GM18508 (cell line): ENCODE measurements around the gene CELF5.
"Not testable (repeated sequence)": the region's sequence is repeated elsewhere in the genome, so short reads cannot be mapped to it uniquely, and the experiment has no call there.

Experiments used
- ATAC-seq: cut with Tn5 transposase; IDR thresholded peaks from one replicate; pipeline ENCODE4 v1.9.1; 2021; ENCODE audit warnings: moderate number of reproducible peaks; ENCODE audit not compliant: insufficient read depth, unreplicated experiment

The CELF5 gene

DNA sequence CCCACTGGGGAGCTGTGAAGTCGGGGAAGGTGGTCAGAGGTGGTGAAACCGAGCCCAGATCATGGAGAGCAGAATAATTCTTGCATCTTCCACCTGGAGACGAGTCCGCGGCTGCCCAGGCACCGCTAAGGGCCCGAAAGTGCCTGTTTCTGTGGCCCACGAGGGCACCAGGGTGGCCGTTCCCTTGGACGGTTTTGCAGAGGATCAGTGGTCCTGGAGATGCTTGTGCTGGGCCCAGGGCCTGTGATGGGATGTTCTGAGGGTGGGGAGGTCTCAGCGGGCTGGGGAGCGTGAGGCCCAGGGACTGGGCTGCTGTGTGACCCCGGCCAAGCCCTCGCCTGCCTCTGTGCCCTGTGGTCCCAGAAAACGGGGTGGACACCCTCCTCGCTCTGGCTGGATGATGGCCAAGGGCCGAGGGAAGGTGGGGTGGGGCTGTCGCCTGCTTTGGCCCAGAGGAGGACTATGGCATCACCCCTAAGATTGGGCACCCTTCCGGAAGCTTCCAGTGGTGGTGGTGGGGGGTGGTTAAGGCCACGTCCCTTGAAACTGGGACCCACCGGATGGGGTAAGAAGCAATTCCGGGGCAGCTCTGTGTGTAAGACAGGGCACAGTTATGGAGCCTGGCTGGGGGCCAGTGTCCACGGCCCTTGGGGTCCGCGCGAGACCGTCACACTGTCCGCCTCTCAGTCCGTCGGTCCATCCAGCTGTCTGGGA lies 90.7 kb downstream of the CELF5 start:
- no peak for ATAC-seq

DNA sequence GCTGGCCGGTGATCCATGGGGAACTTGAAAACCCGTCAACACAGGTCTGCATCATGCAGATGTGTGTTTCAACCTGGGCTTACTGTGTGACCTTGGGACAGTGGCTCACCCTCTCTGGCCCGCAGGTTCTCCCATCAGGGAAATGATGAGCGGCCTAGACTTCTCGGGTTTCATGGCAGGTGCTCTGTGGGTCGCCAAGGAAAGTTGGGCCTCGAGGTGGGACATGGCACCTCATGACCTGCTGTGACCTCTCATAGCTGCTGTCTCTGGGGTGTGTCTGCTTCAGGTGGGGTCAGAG lies 91.2 kb downstream of the CELF5 start:
- no peak for ATAC-seq

DNA sequence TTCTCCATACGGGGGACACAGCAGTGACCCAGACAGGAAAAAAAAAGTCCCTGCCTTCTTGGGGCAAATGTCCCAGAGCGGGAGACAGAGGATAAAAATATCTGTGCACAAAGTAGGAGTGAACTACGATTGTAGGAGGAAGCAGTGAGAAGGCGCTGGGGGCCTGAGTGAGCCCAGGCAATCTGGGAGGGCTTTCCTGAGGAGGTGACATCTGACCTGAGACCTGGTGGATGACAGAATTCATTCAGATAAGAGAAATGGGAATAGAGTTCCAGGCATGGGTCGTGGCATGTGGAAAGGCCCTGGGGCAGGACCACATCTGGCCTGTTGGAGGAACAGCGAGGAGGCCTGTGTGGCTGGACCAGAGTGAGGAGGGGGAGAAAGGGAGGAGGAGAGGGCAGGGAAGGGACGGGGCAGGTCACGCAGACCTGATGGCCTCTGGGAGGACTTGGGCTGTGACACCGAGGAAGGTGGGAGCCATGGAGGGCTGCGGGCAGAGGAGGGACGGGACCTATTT lies 91.7 kb downstream of the CELF5 start:
- ATAC-seq: no peak

DNA sequence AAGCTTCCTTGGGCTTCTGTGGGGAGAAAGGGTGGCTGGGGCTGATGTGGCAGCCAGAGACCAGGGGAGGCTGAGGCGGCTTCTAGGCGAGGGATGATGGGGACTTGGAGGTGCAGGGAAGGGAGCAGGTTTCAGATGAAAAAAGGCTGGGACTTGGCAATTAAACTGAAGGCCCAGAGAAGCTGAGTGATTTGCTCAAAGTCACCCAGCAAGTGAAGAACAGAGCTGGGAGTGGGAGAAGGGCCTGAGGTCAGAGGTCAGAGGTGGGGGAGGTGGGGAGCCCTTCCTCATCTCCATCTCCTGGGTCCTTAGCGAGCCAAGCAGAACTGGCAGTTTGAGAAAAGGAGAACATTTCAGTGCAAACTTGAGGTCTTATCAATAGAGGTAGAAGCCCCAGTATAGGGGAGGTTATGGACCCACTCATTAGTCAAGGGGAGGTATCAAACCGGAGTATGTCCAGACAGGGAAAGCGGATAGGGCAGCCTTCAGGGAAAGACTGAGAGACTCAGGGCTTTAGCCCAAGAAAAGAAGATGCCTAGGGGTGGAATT lies 92.3 kb downstream of the CELF5 start:
- no peak for ATAC-seq

DNA sequence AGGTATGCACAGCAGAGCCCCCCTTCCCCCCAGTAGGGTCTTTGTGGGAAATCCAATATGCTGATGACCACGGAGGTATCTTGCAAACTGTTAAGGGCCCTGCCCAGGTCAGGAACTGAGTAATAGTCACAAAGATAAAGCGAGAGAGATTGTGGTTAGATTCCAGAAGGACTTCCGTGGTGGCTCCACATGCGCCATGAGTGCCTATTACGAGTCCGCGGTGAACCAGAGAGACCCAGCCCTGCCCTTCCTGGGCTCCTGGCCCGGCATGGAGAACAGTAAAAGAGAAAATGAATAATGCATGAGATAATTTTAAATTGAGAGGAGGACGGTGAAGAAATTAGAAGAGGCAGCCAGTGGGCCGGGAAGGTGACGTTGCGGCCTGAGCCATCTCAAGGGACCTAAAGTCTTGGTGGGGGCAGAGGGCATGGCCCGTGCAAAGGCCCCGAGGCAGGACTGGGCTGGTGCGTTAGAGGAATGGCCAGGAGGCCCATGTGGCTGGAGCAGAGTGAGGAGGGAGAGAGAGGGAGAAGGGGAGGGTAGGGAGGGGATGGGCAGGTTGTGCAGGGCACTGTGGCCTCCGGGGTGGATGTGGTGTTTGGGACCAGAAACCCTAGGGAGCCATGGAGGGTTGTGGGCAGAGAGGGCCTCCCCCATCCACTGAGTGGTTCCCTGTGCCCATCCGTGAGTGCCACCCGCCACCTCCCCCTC lies 95.3 kb downstream of the CELF5 start:
- no peak for ATAC-seq

DNA sequence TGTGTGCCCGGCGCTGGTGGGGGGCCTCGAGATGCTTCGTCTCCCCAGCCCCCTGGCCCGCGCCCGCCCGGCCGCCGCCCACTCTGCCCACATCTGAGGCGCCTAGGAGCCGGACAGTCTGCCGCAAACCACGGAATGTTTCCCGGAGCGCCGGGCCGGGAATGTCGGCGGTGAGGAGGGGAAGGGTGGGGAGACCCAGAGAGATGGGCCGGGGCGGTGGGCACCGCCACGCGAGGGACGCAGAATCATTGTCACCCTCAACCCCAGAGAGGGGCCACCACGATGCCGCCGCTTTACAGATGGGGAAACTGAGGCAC lies 95.9 kb downstream of the CELF5 start:
- no peak for ATAC-seq

DNA sequence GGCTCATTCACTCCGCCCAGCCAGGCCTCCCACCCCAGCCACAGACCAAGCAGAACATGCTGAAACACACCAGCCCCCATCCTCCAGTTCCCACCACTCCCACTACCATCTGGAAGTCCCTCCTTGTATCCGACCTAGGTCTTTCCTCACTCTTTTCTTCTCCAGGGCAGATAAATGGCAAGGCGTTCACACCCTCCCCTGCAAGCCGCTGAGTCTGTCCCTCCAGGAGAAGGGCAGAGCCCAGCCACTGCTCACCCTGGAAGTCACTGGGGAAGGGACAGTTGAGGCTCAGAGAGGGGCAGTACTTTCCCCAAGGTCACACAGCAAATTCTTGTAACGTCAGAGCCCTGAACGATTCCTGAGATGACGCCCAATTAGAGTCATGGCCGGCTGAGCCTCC lies 96.4 kb downstream of the CELF5 start:
- ATAC-seq: no peak

DNA sequence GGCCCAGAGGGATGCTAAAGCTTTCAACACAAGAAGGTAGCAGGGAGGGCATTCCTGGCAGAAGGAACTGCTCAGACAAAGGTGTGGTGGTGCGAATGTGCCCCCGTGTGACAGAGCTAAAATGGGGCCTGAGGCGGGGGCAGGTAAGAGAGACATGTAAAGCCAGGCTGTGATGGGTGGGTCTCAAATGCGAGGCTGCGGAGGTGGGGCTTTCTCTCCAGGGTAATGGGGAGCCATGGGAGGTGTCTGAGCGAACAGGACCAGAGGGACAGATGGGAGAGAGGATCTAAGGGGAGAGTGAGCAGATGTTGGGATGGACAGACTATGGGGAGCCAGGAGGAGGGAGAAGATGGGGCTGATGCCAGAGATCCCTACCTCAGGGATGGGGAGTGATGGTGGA lies 97.2 kb downstream of the CELF5 start:
- ATAC-seq: no peak

DNA sequence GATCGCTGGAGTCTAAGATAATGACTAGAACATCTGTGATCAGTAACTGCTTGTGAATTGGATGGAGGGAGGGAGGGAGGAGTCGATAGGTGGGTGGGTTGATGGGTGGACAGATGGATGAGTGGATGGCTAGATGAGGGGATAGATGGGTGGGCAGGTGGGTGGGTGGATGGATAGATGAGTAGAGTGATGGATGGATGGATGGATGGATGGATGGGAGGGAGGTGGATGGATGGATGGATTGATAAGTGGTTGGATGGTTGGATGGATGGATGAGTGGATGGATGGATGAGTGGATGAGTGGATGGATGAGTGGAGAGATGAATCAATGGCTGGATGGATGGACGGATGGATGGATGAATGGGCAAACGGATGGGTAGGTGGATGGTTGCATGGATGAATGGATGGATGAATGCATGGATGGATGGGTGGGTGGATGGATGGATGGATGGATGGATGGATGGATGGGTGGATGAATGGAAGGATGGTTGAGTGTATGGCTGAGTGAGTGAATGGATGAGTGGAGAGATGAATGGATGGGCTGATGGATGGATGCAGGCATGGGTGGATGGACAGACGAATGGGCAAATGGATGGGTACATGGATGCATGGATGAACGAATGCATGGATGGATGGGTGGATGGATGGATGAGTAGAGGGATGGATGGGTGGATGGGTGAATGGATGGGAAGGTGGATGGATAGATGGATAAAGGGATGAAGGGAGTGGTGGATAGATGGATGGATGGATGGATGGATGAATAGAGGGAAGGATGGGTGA lies 97.9 kb downstream of the CELF5 start:
- no peak for ATAC-seq

DNA sequence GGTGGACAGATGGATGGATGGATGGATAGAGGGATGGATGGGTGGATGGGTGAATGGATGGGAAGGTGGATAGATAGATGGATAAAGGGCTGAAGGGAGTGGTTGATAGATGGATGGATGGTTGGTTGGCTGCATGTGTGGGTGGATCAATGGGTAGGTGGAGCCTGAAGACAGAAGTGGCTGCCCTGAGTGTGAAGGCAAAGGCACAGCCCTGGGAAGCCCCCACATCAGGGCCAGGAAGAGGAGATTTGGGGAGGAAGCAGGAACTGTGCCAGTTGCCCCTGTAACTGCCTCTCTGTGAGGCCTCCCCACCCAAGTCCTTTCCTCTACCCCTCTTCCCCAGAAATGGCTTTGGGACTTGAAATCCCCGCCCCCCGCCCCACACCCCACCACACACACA lies 98.6 kb downstream of the CELF5 start:
- ATAC-seq: no peak

DNA sequence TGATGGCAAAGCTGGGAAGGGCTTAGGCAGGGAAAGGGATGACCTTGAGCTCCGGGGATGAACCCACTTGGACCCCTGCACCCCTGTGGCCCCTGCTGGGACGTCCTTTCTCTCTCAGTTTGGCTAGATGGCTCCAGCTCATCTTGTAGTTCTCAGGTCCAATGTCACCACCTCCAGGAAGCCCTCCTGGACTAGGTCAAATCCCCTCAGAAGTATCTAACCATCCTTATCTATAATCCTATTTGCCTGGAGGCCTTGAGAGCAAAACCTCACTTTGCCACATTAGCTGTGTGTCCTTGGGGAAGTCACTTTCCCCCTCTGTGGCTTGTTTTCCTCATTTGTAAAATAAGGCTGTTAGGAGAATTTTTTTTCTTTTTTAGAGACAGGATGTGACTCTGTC lies 99.2 kb downstream of the CELF5 start:
- ATAC-seq: no peak

DNA sequence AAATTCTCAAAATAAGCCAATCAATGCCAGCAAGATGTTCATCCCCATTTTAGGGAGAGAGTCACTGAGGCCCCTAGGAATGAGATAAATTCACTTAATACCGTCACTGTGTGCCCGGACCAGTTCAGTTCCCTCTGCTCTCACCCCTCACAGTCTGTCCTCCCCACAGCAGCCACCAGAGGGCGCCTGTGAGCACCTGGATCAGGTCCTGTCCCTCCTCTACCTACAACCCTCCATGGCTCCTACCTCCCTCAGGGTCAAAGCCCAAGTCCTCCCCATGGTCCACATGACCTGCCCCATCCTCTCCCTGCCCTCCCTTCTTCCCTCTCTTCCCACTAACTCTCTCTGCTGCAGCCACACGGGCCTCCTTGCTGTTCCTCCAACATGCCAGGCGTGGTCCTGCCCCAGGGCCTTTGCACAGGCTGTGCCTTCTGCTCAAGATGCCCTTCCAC lies 100.0 kb downstream of the CELF5 start:
- no peak for ATAC-seq

DNA sequence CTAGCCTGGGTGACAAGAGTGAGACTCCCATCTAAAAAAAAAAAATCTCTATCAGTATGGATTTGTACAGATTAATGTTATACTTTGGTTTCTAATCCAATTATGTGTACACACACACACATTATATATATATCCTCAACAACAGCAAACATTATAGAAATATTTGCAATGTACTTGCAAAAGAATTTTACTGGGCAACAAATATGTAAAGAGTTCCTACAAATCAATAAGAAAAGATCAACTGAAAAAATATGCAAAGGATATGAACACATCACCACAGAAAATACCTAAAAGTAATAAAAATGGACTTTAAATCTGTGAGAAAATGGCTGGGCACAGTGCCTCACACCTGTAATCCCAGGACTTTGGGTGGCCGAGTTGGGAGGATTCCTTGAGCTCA lies 101.0 kb downstream of the CELF5 start:
- ATAC-seq: no peak

DNA sequence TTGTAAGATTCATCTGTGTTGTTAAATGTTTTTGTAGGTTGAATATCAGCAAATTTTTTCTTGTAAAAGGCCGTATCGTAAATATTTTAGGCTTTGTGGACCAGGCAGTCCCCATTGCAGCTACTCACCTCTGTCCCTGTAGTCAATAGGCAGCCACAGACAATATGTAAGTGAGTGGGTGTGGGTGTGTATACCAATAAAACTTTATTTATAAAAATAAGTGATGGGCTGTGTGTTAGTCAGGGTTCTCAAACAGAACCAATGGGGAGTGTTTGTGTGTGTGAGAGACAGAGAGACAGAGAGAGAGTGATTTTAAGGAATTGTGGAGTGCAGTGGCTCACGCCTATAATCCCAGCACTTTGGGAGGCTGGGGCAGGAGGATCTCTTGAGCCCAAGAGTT lies 104.3 kb downstream of the CELF5 start:
- ATAC-seq: no peak

DNA sequence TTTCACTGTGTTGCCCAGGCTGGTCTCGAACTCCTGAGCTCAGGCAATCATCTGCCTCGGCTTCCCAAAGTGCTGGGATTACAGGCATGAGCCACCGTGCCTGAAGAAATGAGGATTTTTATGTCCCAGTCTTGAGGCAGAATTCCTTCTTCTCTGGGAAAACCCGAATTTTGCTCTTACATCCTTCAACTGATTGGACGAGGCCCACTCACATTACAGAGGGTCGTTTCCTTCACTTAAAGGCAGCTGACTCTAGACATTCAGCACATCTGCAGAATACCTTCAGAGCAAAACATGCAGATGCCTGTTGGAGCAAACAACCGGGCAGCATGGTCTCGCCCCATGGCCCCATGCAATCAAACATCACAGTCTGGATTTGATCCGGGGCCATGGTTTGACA lies 105.6 kb downstream of the CELF5 start:
- no peak for ATAC-seq

DNA sequence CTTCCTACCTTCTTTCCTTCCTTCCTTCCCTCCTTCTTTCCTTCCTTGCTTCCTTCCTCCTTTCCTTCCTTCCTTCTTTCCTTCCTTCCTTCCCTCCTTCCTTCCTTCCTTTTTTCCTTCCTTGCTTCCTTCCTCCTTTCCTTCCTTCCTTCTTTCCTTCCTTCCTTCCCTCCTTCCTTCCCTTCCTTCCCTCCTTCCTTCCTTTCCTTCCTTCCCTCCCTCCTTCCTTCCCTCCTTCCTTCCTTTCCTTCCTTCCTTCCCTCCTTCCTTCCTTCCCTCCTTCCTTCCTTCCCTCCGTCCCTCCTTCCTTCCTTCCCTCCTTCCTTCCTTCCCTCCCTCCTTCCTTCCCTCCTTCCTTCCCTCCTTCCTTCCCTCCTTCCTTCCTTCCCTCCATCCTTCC lies 107.8 kb downstream of the CELF5 start:
- not testable (repeated sequence) for ATAC-seq

DNA sequence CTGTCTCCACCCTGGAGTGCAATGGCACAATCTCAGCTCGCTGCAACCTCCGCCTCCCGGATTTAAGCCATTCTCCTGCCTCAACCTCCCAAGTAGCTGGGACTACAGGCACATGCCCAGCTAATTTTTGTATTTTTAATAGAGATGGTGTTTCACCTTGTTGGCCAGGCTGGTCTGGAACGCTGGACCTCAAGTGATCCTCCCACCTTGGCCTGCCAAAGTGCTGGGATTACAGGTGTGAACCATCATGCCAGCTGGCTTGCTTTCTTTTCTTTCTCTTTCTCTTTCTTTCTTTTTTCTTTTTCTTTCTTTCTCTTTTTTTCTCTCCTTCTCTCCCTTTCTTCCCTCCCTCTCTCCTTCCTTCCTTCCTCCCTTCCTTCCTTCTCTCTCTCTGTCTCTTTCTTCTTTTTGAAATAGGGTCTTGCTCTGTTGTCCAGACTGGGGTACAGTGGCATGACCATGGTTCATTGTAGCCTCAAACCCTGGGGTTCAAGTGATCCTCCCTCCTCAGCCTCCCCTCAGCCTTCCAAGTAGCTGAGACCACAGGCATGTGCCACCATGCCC lies 108.6 kb downstream of the CELF5 start:
- no peak for ATAC-seq

DNA sequence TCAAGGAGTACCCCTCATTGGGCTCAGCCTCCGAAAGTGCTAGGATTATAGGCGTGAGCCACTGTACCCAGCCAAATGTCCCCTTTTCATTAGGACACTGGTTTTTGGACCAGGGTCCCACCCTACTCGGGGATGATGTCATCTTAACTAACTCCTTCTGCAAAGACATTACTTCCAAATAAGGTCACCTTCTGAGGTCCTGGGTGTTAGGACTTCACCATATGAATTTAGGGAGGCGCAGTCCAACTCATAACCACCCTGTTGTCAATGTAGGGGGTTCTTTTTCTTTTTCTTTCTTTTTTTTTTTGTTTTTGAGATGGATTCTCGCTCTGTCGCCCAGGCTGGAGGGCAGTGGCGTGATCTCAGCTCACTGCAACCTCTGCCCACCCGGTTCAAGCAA lies 109.2 kb downstream of the CELF5 start:
- no peak for ATAC-seq

DNA sequence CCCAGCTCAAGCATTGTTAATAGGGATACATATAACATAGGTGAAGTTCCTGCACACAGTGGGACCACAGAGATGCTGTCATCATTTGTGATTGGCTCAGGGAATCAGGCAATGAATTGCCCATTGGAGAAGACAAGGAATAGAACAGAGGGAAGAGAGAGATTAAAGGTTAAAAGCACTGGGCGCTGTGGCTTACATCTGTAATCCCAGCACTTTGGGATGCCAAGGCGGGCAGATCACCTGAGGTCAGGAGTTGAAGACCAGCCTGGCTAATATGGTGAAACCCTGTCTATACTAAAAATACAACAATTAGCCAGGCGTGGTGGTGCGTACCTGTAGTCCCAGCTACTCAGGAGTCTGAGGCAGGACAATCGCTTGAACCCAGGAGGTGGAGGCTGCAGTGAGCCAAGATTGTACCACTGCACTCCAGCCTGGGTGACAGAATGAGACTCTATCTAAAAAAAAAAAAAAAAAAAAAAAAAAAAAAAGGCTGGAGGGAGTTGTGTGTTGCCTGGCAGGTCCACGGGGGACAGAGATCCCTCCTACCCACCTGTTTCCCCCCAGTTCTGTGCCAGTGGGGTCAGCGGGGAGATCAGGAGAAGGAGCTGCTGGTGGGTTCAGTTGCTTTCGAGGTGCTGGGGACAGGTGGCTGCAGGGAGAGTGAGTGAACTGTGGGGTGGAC lies 110.4 kb downstream of the CELF5 start:
- ATAC-seq: not testable (repeated sequence)
